Parathyroid adenoma (tissue), 2 donors: ENCODE measurements around the gene KIAA1958.

ENCODE experiments used
- H2AFZ ChIP-seq: fragments of 300-600 bp; sonication (generic); one replicate; pipeline ENCODE4 v1.7.0; 2017; ENCODE audit warnings: antibody characterized with exemption, mild to moderate bottlenecking
- H3K27ac ChIP-seq: fragments of 300-600 bp; sonication (generic); one replicate; pipeline ENCODE4 v1.7.0; 2017
- H3K27me3 ChIP-seq: fragments of 300-600 bp; sonication (generic); one replicate; pipeline ENCODE4 v1.7.0; 2017; ENCODE audit warnings: low read length; ENCODE audit not compliant: control insufficient read depth, insufficient read depth
- H3K36me3 ChIP-seq: fragments of 300-600 bp; sonication (generic); one replicate; pipeline ENCODE4 v1.7.0; 2017; ENCODE audit warnings: low read length; ENCODE audit not compliant: control insufficient read depth, insufficient read depth
- H3K4me1 ChIP-seq: fragments of 300-600 bp; sonication (generic); one replicate; pipeline ENCODE4 v1.7.0; 2017; ENCODE audit warnings: control low read depth
- H3K4me2 ChIP-seq: fragments of 300-600 bp; sonication (generic); one replicate; pipeline ENCODE4 v1.7.0; 2017; ENCODE audit warnings: low read length
- H3K4me3 ChIP-seq: fragments of 300-600 bp; sonication (generic); one replicate; pipeline ENCODE4 v1.7.0; 2017; ENCODE audit warnings: low read depth, low read length
- H3K79me2 ChIP-seq: fragments of 300-600 bp; sonication (generic); one replicate; pipeline ENCODE4 v1.7.0; 2017; ENCODE audit warnings: control low read depth
- H3K9ac ChIP-seq: fragments of 300-600 bp; sonication (generic); one replicate; pipeline ENCODE4 v1.7.0; 2017; ENCODE audit warnings: mild to moderate bottlenecking
- H3K9me3 ChIP-seq: fragments of 300-600 bp; sonication (generic); one replicate; pipeline ENCODE4 v1.7.0; 2017; ENCODE audit warnings: low read length; ENCODE audit not compliant: control insufficient read depth
- CTCF ChIP-seq: fragments of 300-600 bp; sonication (generic); IDR thresholded peaks from one replicate; pipeline ENCODE4 v1.7.0; 2017; ENCODE audit warnings: antibody characterized with exemption, mild to moderate bottlenecking
- donor health status: primary hyperparathyroidism.

Gene KIAA1958

GRCh38 chr9:112487008-112487798, 576 bp downstream of the KIAA1958 start:
- peak overlapping the region; percentile 74 for H3K4me2 ChIP-seq
- peaks cover 2% of the 10 kb centered on the region for H3K4me1 ChIP-seq
- H3K36me3 ChIP-seq: no peaks in the 10 kb centered on the region
- H3K79me2 ChIP-seq: no peaks in the 10 kb centered on the region
- TF ChIP-seq CTCF: no peak
- H3K9me3 ChIP-seq: no peaks in the 10 kb centered on the region
- peak overlapping the region; percentile 71 for H2AFZ ChIP-seq
- no peaks in the 10 kb centered on the region for H3K27me3 ChIP-seq
- peak overlapping the region; percentile 51 for H3K4me3 ChIP-seq
- no peak overlapping the region for H3K27ac ChIP-seq
- no peak overlapping the region for H3K9ac ChIP-seq

GRCh38 chr9:112487799-112488340, 1.2 kb downstream of the KIAA1958 start:
- H3K4me2 ChIP-seq: peak overlapping the region; percentile 74
- peak overlapping the region; percentile 71 for H2AFZ ChIP-seq
- H3K27me3 ChIP-seq: no peaks in the 10 kb centered on the region
- H3K9ac ChIP-seq: no peak overlapping the region
- H3K36me3 ChIP-seq: no peaks in the 10 kb centered on the region
- H3K27ac ChIP-seq: no peak overlapping the region
- no peaks in the 10 kb centered on the region for H3K79me2 ChIP-seq
- TF ChIP-seq CTCF: no peak
- H3K4me3 ChIP-seq: peak overlapping the region; percentile 51
- H3K4me1 ChIP-seq: peaks cover 2% of the 10 kb centered on the region
- no peaks in the 10 kb centered on the region for H3K9me3 ChIP-seq

GRCh38 chr9:112489039-112489546, 2.5 kb downstream of the KIAA1958 start:
- no peak for TF ChIP-seq CTCF
- H3K27ac ChIP-seq: no peak overlapping the region

GRCh38 chr9:112489876-112490666, 3.4 kb downstream of the KIAA1958 start:
- Histone ChIP-seq H3K9ac (no peak overlapping the region), H3K4me1 (peaks cover 2% of the 10 kb centered on the region), H3K9me3 (no peaks in the 10 kb centered on the region), H3K27ac (no peak overlapping the region), H3K79me2 (no peaks in the 10 kb centered on the region), H3K36me3 (no peaks in the 10 kb centered on the region), H3K27me3 (no peaks in the 10 kb centered on the region), H2AFZ (no peak overlapping the region), H3K4me2 (no peak overlapping the region), H3K4me3 (no peak overlapping the region)
- TF ChIP-seq CTCF: no peak

More at GRCh38 chr9:112489039-112489546, 2.5 kb downstream of the KIAA1958 start:
- H3K27me3 ChIP-seq: no peaks in the 10 kb centered on the region
- no peaks in the 10 kb centered on the region for H3K79me2 ChIP-seq
- no peaks in the 10 kb centered on the region for H3K9me3 ChIP-seq
- H2AFZ ChIP-seq: no peak overlapping the region
- no peak overlapping the region for H3K4me3 ChIP-seq
- H3K4me1 ChIP-seq: peaks cover 2% of the 10 kb centered on the region
- H3K36me3 ChIP-seq: no peaks in the 10 kb centered on the region
- H3K4me2 ChIP-seq: no peak overlapping the region
- H3K9ac ChIP-seq: no peak overlapping the region
